Ovary (tissue), 9 donors: ENCODE measurements around the gene CNN3. TPM values are rescaled to one million over a fixed set of nuclear protein-coding genes. Genes with fewer than 3 reads are reported as not detected.
"Not testable (repeated sequence)": the region's sequence is repeated elsewhere in the genome, so short reads cannot be mapped to it uniquely, and the experiment has no call there.

Source experiments
- DNase-seq, 5 donors: peaks; one replicate each; pipeline ENCODE4 v3.0.0-alpha.2; 2019 to 2020
- H3K27ac ChIP-seq, 2 donors: fragments of 200-600 bp; one replicate each; pipeline versions ENCODE4 v1.5.1 to v1.8.0; 2019 to 2022
- H3K27me3 ChIP-seq: fragments of 200-600 bp; one replicate; pipeline ENCODE4 v1.8.0; 2022
- H3K36me3 ChIP-seq: fragments of 200-600 bp; sonication (generic); one replicate; pipeline ENCODE4 v1.5.1; 2019
- H3K4me1 ChIP-seq: one replicate; pipeline ENCODE4 v1.8.1; 2013; ENCODE audit warnings: mild to moderate bottlenecking, moderate library complexity; ENCODE audit not compliant: insufficient read depth
- H3K4me3 ChIP-seq: fragments of 200-600 bp; sonication (generic); one replicate; pipeline ENCODE4 v1.5.1; 2017
- H3K9me3 ChIP-seq, 2 donors: fragments of 200-600 bp in 1 of 2; sonication (generic) in 1 of 2; one replicate each; pipeline versions ENCODE4 v1.5.1 to v1.8.1; 2013 to 2019; ENCODE audit warnings: mild to moderate bottlenecking in 1 of 2, moderate library complexity in 1 of 2
- EP300 ChIP-seq: sonication (generic); formaldehyde crosslinking; IDR thresholded peaks from one replicate; pipeline ENCODE4 v1.6.1; 2017; ENCODE audit warnings: antibody characterized with exemption
- POLR2A ChIP-seq: fragments of 450-650 bp; IDR thresholded peaks from one replicate; pipeline ENCODE4 v1.6.1; 2017; ENCODE audit warnings: antibody characterized with exemption, mild to moderate bottlenecking, moderate library complexity
- WGBS, 3 donors: extraction: QIAGEN DNeasy Blood & Tissue Kit in 1 of 3; methylation state at CpG; one replicate each; pipeline versions ENCODE4 v1.1.5 to v1.1.7; 2013 to 2017; 5-methylcytosine and 5-hydroxymethylcytosine counted together
- intact Hi-C, 4 donors: fragments of 100-400 bp; cut with DNase I; formaldehyde crosslinking; loops; one replicate each; pipeline versions ENCODE4 v1.11.0 to v1.15.1; 2022 to 2023
- polyA plus RNA-seq, 2 donors: library from polyadenylated mRNA; stranded (reverse); fragments of 200-250 nt in 1 of 2; fragments of 350-450 nt in 1 of 2; fragmentation: Illumina TruSeq in 1 of 2; extraction: RNeasy Lipid Tissue Mini Kit (QIAGEN cat#74804) in 1 of 2; gene quantifications; one replicate each; pipeline ENCODE4 v1.2.3, GENCODE V29; 2013 to 2014
- total RNA-seq, 7 donors: library from RNA; depleted of rRNA in 2 of 7; stranded (reverse); fragments of >200 nt in 2 of 7; fragmentation: NEBNext Ultra II Directional in 3 of 7; extraction: Animal tissue kit (Norgen Biotek cat#: 25700) in 3 of 7; gene quantifications; one replicate each; pipeline versions ENCODE4 v1.1.0 to v1.2.4, GENCODE V29; 2016 to 2023
- TF ChIP-seq, protein P1 (sequence below), 3 donors: fragments of 450-650 bp in 2 of 3; fragments of 200-600 bp in 1 of 3; IDR thresholded peaks; one replicate each; pipeline versions ENCODE4 v1.5.1 to v1.8.0; 2016 to 2022; ENCODE audit warnings: antibody characterized with exemption in 3 of 3, mild to moderate bottlenecking in 1 of 3
- donor health status: DM: no; HTN: no; CAD: no; lungs with moderate emphysema.
- donor health status: DM: no; HTN: no; CAD: no.
- donor health status: Bipolar disorder and iron deficiency.
- donor health status: DM: yes; HTN: yes; CAD: no.
- donor health status: DM: no; HTN: no; CAD: no.
- donor health status: DM: yes; HTN: yes; CAD: no.

The CNN3 gene
- total and polyA plus RNA-seq, 9 donors: 145 to 374 (median 272) TPM

- WGBS, 3 donors: 38 to 57% (median 42%) methylated on average over 1 of the region's 1 CpG
Measured at GRCh38 chr1:94947437-94947836, 20.5 kb upstream of the CNN3 start.

GRCh38 chr1:94946886-94947285 lies 20.0 kb upstream of the CNN3 start:
- H3K4me3 ChIP-seq: no peak overlapping the region
- DNase-seq: no peak
- H3K27ac ChIP-seq: no peak overlapping the region
- H3K27me3 ChIP-seq: no peaks in the 10 kb centered on the region
- no peak for TF ChIP-seq POLR2A
- TF ChIP-seq, protein P1, sequence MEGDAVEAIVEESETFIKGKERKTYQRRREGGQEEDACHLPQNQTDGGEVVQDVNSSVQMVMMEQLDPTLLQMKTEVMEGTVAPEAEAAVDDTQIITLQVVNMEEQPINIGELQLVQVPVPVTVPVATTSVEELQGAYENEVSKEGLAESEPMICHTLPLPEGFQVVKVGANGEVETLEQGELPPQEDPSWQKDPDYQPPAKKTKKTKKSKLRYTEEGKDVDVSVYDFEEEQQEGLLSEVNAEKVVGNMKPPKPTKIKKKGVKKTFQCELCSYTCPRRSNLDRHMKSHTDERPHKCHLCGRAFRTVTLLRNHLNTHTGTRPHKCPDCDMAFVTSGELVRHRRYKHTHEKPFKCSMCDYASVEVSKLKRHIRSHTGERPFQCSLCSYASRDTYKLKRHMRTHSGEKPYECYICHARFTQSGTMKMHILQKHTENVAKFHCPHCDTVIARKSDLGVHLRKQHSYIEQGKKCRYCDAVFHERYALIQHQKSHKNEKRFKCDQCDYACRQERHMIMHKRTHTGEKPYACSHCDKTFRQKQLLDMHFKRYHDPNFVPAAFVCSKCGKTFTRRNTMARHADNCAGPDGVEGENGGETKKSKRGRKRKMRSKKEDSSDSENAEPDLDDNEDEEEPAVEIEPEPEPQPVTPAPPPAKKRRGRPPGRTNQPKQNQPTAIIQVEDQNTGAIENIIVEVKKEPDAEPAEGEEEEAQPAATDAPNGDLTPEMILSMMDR (IDR thresholded peaks at IDR 0.05): no peak
- no peak for TF ChIP-seq EP300
- 31 to 40% (median 33%) methylated on average over 3 of the region's 3 CpGs for WGBS, 3 donors
- no peaks in the 10 kb centered on the region for H3K36me3 ChIP-seq
- no peaks in the 10 kb centered on the region for H3K9me3 ChIP-seq
- H3K4me1 ChIP-seq: peaks cover 4% of the 10 kb centered on the region
- intact Hi-C loops: no loop called here

More at GRCh38 chr1:94947437-94947836, 20.5 kb upstream of the CNN3 start:
- Histone ChIP-seq H3K27me3 (no peaks in the 10 kb centered on the region), H3K4me3 (no peak overlapping the region), H3K36me3 (no peaks in the 10 kb centered on the region), H3K9me3 (no peaks in the 10 kb centered on the region), H3K4me1 (peaks cover 4% of the 10 kb centered on the region), H3K27ac (no peak overlapping the region)
- DNase-seq: no peak
- intact Hi-C loops: no loop called here
- TF ChIP-seq EP300: no peak
- TF ChIP-seq POLR2A: no peak
- TF ChIP-seq, protein P1 (IDR thresholded peaks at IDR 0.05): no peak

DNA sequence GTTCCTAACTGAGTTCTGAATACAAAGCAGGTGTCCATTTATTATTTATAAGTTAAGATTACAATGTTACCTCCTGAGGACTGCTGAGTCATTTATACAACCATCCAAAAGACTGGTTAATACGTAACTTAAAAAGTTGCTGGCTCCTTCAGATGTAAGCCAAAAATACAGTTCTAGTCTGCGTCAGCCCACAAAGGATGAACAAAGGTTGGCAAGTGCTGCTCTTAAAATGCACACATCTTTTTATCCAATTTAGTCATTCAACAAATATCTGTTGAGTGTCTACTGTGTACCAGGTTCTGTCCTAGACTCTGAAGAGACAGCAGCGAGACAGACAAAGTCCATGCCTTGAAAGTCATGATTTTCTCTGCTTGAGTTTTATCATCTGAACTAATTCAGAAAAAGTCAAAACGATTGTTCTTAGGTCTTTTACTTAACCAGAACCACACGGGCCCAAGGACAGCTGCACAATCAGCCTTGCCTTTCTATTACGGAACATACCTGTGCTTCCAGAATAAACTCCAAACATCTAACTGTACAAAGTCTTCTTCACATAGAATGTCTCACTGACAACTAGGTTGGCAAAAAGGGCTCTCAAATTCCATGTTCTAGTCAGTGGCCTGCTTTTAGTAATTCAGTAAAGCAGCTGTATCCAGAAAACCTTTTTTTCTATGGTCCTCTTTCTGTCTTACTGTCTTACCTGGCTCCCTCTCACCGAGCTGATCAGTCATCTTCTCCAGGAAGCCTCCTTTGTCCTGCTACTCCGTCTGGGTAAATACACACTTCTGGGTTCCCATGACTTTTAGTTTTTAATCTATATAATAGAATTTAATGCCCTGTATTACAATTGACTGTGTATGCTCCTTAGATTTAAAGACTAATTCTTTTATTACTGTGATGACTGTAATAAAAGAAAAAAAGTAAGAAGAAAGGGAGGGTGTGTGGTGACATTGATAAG lies 15.5 kb upstream of the CNN3 start:
- Histone ChIP-seq H3K4me1 (peaks cover 2% of the 10 kb centered on the region), H3K9me3 (no peaks in the 10 kb centered on the region), H3K27ac (no peak overlapping the region), H3K4me3 (no peak overlapping the region), H3K27me3 (no peaks in the 10 kb centered on the region), H3K36me3 (no peaks in the 10 kb centered on the region)
- TF ChIP-seq EP300 (no peak), POLR2A (no peak)
- TF ChIP-seq, protein P1 (IDR thresholded peaks at IDR 0.05): no peak
- no peak for DNase-seq
- WGBS, 3 donors: 73 to 81% (median 75%) methylated on average over 8 of the region's 8 CpGs
- intact Hi-C loops: no loop called here

DNA sequence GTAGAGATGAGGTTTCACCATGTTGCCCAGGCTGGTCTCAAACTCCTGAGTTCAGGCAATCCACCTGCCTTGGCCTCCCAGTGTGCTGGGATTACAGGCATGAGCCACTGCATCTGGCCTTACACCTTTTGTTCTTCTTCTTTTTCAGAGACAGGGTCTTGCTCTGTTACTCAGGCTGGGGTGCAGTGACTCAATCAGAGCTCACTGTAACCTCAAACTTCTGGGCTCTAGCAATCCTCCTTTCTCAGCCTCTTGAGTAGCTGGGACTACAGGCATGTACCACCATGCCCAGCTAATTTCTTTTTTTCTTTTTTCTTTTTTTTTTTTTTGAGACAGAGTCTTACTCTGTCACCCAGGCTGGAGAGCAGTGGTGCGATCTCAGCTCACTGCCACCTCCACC lies 14.6 kb upstream of the CNN3 start:
- H3K4me1 ChIP-seq, H3K27me3 ChIP-seq, H3K9me3 ChIP-seq, intact Hi-C loops, H3K27ac ChIP-seq, DNase-seq, H3K36me3 ChIP-seq, H3K4me3 ChIP-seq: not testable (repeated sequence)
- WGBS, 3 donors: 100% methylated on average over 1 of the region's 1 CpG

- Histone ChIP-seq H3K36me3 (no peaks in the 10 kb centered on the region), H3K4me1 (no peaks in the 10 kb centered on the region), H3K4me3 (no peak overlapping the region), H3K27me3 (no peaks in the 10 kb centered on the region), H3K9me3 (no peaks in the 10 kb centered on the region), H3K27ac (no peak overlapping the region)
- DNase-seq: no peak
- intact Hi-C loops: no loop called here
- WGBS, 3 donors: 92 to 95% (median 92%) methylated on average over 3 of the region's 3 CpGs
- no peak for TF ChIP-seq EP300
- TF ChIP-seq POLR2A: no peak
- TF ChIP-seq, protein P1 (IDR thresholded peaks at IDR 0.05): no peak
Measured at GRCh38 chr1:94940738-94941137, 13.8 kb upstream of the CNN3 start.
